ENCODE data around the gene ICA1.

The ICA1 gene

DNA sequence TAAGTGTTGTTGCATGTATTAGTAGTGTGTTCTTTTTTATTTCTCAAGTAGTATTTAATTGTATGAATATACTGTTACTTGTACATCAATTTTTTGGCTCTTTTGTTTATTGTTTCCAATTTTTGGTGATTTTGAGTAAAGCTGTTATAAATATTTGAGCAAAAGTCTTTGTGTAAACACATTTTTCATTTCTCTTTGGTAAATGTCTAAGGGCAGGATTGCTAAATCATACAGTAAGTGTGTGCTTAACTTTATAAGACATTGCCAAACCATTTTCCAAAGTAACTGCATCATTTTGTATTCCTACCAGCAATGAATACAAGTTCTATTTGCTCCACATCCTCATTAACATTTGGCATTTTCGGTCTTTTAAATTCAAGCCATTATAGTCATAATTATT is 92.8 kb downstream of the ICA1 start:
- Histone ChIP-seq H3K27me3 (replicated peaks; ENCODE audit: insufficient read depth, low read length) (no peaks in the 10 kb centered on the region; the same call in 1 of the 2 replicates), H3K9me2 (replicated peaks; ENCODE audit: insufficient read depth, low read length) (no peaks in the 10 kb centered on the region), H3K9ac (ENCODE audit: low read length) (no peak overlapping the region), H4K20me1 (ENCODE audit: insufficient read depth, low read length) (no peaks in the 10 kb centered on the region), H3K4me3 (ENCODE audit: low read length) (no peak overlapping the region), H3K4me1 (ENCODE audit: low read length) (no peaks in the 10 kb centered on the region), H3K27ac (ENCODE audit: low read length) (no peak overlapping the region), H3K36me3 (replicated peaks; ENCODE audit: insufficient read depth, low read length) (no peaks in the 10 kb centered on the region), H2AFZ (ENCODE audit: low read length) (no peak overlapping the region), H3F3A (ENCODE audit: insufficient read depth, low read length) (no peaks in the 10 kb centered on the region), H3K9me3 (replicated peaks; ENCODE audit: insufficient read depth, low read length) (no peaks in the 10 kb centered on the region), H3K4me2 (ENCODE audit: low read depth, low read length) (no peak overlapping the region), H3K79me2 (ENCODE audit: low read length) (no peaks in the 10 kb centered on the region)
- no peak for DNase-seq
- TF ChIP-seq CTCF (IDR thresholded peaks at IDR 0.05; ENCODE audit: low read length) (no peak), EZH2phosphoT487 (IDR thresholded peaks at IDR 0.05; ENCODE audit: low read length) (no peak), EZH2 (optimal IDR thresholded peaks at IDR 0.05; ENCODE audit: low read depth, low read length) (no peak)

GRCh38 chr7:8168336-8168735 is 93.6 kb downstream of the ICA1 start:
- no peaks in the 10 kb centered on the region for H3K79me2 ChIP-seq (ENCODE audit: low read length)
- H2AFZ ChIP-seq (ENCODE audit: low read length), result no peak overlapping the region
- no peak overlapping the region for H3K9ac ChIP-seq (ENCODE audit: low read length)
- TF ChIP-seq EZH2 (optimal IDR thresholded peaks at IDR 0.05; ENCODE audit: low read depth, low read length) (no peak), EZH2phosphoT487 (IDR thresholded peaks at IDR 0.05; ENCODE audit: low read length) (no peak), CTCF (IDR thresholded peaks at IDR 0.05; ENCODE audit: low read length) (no peak)
- H3K9me3 ChIP-seq (replicated peaks; ENCODE audit: insufficient read depth, low read length), result no peaks in the 10 kb centered on the region
- no peak overlapping the region for H3K4me2 ChIP-seq (ENCODE audit: low read depth, low read length)
- no peak overlapping the region for H3K27ac ChIP-seq (ENCODE audit: low read length)
- no peaks in the 10 kb centered on the region for H3F3A ChIP-seq (ENCODE audit: insufficient read depth, low read length)
- no peaks in the 10 kb centered on the region for H3K4me1 ChIP-seq (ENCODE audit: low read length)
- no peak for DNase-seq
- no peak overlapping the region for H3K4me3 ChIP-seq (ENCODE audit: low read length)
- H3K9me2 ChIP-seq (replicated peaks; ENCODE audit: insufficient read depth, low read length), result no peaks in the 10 kb centered on the region
- H3K36me3 ChIP-seq (replicated peaks; ENCODE audit: insufficient read depth, low read length), result no peaks in the 10 kb centered on the region
- H3K27me3 ChIP-seq (replicated peaks; ENCODE audit: insufficient read depth, low read length), result no peaks in the 10 kb centered on the region
- H4K20me1 ChIP-seq (ENCODE audit: insufficient read depth, low read length), result no peaks in the 10 kb centered on the region

DNA sequence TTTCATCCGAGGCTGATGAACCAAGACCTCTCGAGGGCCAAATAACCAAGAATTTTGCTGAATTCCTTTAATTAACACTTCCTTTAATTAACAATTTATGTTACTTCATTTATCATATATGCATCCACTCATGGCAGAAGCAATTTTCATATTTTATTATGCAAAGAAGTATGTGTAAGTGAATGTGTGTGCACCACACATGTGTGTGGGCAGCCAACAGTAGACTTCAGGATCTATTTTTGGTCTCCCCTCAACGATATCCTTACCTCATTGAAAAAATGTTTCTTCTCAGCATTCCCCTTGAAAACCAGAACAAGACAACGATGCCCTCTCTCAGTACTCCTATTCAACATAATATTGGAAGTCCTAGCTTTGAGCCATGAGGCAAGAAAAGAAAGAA is 96.8 kb downstream of the ICA1 start:
- no peak overlapping the region for H2AFZ ChIP-seq (ENCODE audit: low read length)
- H3F3A ChIP-seq (ENCODE audit: insufficient read depth, low read length), result no peaks in the 10 kb centered on the region
- no peaks in the 10 kb centered on the region for H3K27me3 ChIP-seq (replicated peaks; ENCODE audit: insufficient read depth, low read length)
- H3K79me2 ChIP-seq (ENCODE audit: low read length), result no peaks in the 10 kb centered on the region
- no peak overlapping the region for H3K9ac ChIP-seq (ENCODE audit: low read length)
- no peak for DNase-seq
- no peaks in the 10 kb centered on the region for H3K4me1 ChIP-seq (ENCODE audit: low read length)
- H3K9me3 ChIP-seq (replicated peaks; ENCODE audit: insufficient read depth, low read length), result no peaks in the 10 kb centered on the region
- no peak for TF ChIP-seq EZH2 (optimal IDR thresholded peaks at IDR 0.05; ENCODE audit: low read depth, low read length)
- H3K9me2 ChIP-seq (replicated peaks; ENCODE audit: insufficient read depth, low read length), result no peaks in the 10 kb centered on the region
- no peaks in the 10 kb centered on the region for H4K20me1 ChIP-seq (ENCODE audit: insufficient read depth, low read length)
- H3K36me3 ChIP-seq (replicated peaks; ENCODE audit: insufficient read depth, low read length), result no peaks in the 10 kb centered on the region
- no peak overlapping the region for H3K27ac ChIP-seq (ENCODE audit: low read length)
- no peak overlapping the region for H3K4me2 ChIP-seq (ENCODE audit: low read depth, low read length)
- no peak overlapping the region for H3K4me3 ChIP-seq (ENCODE audit: low read length)

GRCh38 chr7:8162181-8162580 is 99.8 kb downstream of the ICA1 start:
- Histone ChIP-seq H3K36me3 (replicated peaks; ENCODE audit: insufficient read depth, low read length) (no peaks in the 10 kb centered on the region), H3K79me2 (ENCODE audit: low read length) (no peaks in the 10 kb centered on the region), H3K27me3 (replicated peaks; ENCODE audit: insufficient read depth, low read length) (no peaks in the 10 kb centered on the region), H3F3A (ENCODE audit: insufficient read depth, low read length) (no peaks in the 10 kb centered on the region), H4K20me1 (ENCODE audit: insufficient read depth, low read length) (no peaks in the 10 kb centered on the region), H3K4me1 (ENCODE audit: low read length) (no peaks in the 10 kb centered on the region), H2AFZ (ENCODE audit: low read length) (no peak overlapping the region), H3K4me3 (ENCODE audit: low read length) (no peak overlapping the region), H3K4me2 (ENCODE audit: low read depth, low read length) (no peak overlapping the region), H3K9me2 (replicated peaks; ENCODE audit: insufficient read depth, low read length) (no peaks in the 10 kb centered on the region), H3K27ac (ENCODE audit: low read length) (no peak overlapping the region), H3K9me3 (replicated peaks; ENCODE audit: insufficient read depth, low read length) (no peaks in the 10 kb centered on the region), H3K9ac (ENCODE audit: low read length) (no peak overlapping the region)
- TF ChIP-seq EZH2 (optimal IDR thresholded peaks at IDR 0.05; ENCODE audit: low read depth, low read length), result no peak
- no peak for DNase-seq
